GM12874 (cell line): ENCODE data around the gene PADI3.

Experiments
- TF ChIP-seq, protein P1 (sequence below): IDR thresholded peaks from 2 replicates; pipeline ENCODE4 v1.5.1; 2011; ENCODE audit warnings: low read depth, mild to moderate bottlenecking, control low read depth, low read length, moderate library complexity; ENCODE audit not compliant: insufficient read depth

PADI3 gene

DNA sequence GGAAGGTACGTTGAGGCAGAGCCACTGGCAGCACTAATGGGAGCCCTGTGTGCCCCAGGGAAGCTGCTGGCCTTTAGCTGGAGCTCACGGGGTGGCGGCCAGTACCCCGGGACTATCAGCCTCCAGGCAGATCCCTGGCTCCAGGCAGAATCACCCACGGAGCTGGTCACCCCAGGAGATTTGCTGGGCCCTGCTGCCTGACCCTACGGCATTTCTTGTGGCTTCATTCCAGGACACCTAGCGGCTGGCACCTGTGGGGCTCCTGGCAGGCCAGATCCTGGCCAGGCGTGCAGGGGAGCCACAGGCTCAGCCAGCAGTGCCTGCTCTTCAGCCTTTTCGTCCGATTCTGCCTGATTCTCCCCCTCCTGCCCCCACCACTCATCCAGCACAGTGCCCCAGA, 36.9 kb upstream of the PADI3 start:
- TF ChIP-seq, protein P1, sequence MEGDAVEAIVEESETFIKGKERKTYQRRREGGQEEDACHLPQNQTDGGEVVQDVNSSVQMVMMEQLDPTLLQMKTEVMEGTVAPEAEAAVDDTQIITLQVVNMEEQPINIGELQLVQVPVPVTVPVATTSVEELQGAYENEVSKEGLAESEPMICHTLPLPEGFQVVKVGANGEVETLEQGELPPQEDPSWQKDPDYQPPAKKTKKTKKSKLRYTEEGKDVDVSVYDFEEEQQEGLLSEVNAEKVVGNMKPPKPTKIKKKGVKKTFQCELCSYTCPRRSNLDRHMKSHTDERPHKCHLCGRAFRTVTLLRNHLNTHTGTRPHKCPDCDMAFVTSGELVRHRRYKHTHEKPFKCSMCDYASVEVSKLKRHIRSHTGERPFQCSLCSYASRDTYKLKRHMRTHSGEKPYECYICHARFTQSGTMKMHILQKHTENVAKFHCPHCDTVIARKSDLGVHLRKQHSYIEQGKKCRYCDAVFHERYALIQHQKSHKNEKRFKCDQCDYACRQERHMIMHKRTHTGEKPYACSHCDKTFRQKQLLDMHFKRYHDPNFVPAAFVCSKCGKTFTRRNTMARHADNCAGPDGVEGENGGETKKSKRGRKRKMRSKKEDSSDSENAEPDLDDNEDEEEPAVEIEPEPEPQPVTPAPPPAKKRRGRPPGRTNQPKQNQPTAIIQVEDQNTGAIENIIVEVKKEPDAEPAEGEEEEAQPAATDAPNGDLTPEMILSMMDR: no peak

DNA sequence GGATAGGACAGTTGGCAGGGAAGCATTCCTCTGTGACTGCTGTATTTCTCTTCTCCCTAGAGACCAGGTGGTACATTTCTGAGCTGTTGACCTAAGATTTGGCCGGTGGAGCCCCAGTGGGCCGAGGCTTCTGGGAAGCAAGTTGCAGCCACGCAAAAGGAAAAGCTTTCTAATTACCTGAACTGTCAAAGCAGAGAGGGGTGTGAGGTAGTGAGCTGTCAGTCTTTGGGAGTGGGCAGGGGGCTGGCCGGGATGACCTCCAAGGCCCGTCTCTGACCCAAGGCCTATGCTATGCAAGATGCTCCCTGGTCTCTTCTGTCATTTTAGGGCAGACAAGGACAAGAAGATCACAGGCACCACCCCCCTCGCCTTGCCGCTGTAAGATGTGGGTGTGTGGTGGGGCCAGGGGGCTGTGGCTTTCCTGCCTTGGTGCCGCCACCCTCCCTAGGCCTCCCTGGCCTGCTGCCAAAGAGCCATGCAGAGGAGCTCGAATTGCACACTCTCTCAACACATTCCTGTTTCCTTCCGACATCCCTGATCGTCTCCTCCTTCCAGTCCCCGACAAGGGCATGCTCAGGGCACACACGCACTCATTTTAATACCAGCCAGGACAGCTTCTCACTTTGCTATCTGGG, 36.3 kb upstream of the PADI3 start:
- TF ChIP-seq, protein P1: no peak

DNA sequence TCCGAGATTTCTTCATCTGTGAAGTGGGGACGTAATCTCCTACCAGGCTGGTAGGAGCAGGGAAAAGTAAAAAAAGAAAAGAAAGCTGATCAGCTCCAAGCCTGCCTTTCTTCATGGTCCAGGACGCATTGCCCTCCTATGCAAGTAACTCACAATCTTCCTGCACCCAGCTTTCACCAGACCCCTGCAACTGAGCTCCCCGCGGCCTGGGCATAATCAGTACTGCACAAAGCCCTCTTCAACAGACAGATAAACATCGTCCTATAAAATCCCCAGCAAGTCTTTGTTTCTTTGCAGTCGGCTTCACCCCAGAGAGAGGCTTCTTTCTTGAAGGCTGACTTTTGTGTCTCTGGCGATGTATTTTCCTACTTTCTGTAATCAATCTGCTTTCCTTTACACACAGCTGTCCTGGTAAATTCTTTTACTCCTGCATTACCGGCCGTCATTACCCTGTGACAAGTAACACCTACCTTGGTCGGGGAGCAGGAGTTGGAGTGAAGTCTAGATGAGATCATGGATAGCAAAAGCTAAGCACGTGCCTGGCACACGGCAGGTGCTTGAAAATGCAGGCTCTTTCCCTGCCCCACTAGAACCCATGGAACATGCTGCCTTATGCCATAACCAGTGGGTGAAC, 35.6 kb upstream of the PADI3 start:
- TF ChIP-seq, protein P1: no peak

DNA sequence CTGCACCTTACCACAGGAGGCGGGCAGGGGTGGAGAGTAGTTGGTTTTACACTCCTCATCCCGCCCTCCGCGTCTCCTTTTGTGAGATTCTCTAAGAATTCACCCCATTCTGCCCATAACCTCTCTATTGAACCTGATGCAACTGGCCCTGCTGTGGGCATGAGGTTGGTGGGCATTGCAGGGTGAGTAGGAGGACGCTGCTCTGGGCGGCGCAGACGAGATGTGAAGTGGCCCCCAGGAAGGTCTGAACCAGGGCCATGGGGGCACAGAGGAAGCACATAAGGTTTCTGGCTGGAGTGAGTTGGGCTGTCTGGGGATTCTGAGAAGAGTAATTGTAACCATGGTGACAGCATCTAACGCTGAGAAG, 35.1 kb upstream of the PADI3 start:
- TF ChIP-seq, protein P1: no peak

DNA sequence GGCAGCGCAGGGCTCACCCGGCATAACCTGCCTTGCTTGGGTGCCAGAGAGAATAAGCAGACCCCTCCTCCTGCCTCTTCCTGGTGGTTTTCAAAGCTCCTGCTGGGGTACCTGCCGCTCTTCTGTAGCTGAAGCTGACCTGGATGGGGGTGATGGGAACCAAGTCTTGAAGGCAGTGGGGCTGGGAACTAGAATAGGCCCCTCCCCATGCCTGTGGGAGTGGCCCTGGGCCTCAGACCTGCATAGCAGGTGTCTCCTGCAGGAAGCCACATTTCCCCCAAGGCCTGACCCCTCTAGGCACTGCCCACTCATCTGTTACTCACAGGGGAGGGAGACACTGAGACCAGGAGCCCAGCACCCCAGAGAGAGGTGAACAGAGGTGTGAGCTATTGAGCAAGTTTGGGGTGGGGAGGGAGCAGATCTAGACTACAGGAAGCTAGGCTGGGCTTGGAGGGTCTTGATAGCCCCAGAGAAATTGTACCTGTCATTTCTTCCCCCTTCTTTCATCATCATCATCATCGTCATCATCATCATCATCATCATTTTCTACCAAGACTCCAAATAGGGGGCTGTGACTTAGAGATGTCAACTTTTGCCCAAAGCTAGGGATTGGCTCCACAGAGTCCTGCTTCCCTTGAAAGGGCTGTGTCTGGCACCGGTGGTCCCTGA, 33.9 kb upstream of the PADI3 start:
- TF ChIP-seq, protein P1: no peak

DNA sequence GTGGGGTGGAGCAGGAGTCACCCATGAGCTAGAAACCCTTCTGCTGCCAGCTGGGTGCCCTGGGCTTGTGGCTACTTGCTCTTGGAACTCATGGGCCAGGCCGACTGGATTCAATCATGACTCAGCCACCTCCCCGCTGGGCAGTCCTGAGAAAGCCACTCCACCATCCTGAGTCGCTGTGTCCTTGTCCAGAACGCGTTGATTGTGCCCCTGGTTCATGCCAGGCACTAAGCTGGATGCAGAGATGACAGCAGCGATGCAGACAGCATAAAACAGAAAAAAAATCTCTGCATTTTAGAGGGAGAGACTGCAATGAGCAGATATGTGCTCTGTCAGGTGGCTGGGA, 33.4 kb upstream of the PADI3 start:
- TF ChIP-seq, protein P1: no peak

DNA sequence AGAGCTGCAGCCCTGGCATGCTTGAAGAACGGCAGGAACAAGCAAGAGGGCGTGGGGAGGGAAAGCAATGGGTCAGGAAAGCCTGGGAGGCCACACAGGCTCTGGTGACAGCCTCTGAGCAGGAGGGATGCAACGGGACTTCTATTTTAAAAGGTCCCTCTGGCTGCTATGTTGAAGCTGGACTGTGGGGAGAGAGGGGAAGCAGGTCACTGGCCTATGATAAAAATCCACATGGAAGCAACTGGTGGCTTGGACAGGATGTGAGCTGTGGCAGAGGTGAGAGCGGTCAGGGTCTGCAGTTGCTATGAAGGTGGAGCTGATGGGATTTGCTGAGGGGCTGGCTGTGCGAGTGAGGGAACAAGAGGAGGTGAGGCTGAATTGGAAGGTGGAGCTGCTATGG, 32.8 kb upstream of the PADI3 start:
- TF ChIP-seq, protein P1: no peak
